ENCODE results near the gene ATP13A2.

Gene ATP13A2

DNA sequence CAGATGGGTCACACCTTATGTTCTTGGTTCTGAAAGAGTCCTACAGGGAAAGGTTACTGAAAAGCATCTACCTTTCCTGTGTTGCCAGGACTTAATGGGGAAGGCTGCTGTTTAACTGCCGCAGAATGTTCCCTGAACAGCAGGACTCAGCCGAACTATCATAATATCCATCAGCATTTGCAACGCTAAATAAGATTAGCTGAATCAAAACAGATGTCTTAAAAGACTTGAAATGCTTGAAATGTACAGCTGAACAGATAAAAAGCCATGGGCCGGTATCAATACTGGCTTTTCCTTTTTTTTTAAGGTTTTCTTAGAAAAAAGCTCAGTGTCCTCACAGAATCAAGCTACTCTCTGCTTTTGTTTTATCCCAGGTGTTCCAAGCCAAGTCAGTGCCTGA, 19.7 kb upstream of the ATP13A2 start:
- DNase-seq (ENCODE audit: low spot score): no peak

DNA sequence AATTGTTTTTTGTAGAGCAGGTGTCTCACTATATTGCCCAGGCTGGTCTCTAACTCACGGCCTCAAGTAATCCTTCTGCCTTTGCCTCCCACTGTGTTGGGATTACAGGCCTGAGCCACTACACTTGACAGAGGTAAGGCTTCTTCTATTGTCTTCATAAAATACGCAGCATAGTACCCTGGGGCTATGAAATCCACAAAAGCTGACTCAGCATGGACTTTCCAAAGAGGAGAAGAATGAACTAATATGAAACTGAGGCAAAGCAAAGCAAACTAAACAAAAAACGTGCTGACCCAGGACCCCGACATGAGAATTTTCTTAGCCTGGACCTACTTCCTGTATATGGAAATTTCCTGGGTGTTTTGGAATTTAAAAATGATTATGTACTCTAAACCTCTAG, 18.5 kb upstream of the ATP13A2 start:
- DNase-seq (ENCODE audit: low spot score): no peak

DNA sequence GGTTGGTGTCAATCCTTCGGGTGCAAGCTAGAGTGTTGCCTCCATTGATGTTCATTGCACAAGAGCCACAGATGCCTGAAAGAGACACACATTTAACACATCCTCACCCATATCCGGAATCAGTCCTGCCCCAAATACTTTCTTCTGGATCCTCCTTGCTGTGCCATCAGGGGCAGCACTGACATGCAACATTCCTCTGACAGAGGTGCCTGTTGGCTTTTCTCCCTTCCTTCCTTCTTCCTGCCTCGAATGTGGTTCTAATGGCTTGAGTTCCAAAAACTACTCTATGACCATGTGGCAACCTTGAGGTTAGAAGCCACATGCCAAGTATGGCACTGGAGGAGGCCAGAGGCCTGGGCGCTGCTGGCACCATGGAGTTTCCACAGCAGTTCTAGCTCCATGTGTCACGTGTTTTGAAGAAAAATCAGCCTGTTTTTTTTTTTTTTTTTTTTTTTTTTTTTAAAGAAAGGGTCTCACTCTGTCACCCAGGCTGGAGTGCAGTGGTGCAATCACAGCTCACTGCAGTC, 17.0 kb upstream of the ATP13A2 start:
- peak; percentile 36 for DNase-seq (ENCODE audit: low spot score)

DNA sequence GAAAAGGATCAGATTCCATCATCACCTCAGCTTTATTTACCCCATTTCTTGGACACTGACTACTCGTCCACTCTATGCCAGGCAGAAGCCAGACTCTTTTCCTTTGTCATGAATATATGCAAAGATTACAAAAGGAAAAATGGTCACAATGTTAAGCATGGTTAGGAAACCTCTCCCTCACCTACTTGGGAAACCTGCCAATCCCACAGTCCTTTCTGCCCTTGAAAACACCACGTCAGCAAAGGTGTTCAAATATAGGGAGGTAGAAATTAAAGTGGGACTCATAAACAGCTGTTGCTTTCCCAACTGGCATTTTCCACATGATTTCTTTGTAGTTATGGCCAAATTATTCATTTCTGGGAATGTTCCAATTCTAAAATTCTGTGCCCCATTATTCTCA, 16.2 kb upstream of the ATP13A2 start:
- DNase-seq (ENCODE audit: low spot score): no peak

DNA sequence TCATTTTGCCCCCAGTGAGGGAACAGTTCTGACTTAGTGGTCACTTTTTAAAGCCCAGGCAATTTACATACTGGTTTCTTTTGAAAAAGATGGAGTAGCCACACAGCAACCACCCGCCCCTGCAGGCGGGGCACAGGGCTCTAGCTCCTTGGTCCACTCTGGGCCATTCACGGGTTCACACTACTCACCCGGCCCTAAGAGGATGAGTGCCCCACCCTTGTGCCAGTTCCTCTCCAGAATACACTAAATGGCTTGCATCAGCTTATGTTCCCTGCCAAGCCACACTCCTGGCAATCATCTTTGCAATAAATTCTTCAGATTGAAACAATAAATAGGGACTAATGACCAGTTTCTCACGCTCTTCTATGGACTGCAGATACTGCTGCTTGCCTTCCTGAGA, 15.7 kb upstream of the ATP13A2 start:
- peak; percentile 64 for DNase-seq (ENCODE audit: low spot score)

DNA sequence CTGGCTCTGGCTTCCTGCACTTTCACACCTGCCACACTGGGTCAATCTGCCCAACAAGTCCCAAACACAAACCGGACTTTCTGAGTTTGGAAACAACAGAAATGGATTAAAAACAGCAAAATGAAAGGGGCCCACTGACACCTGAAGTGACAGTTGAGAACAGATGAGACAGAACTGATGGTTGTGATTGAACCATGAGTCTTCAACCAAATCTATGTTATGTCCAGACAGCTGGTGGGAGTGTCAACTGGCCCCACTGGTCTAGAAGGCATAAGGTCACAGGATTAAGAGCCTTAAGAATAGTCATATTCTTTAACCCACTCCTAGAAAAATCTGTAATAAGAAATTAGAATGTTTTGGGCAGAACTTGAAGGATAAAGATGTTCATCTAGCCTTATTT, 13.0 kb upstream of the ATP13A2 start:
- DNase-seq (ENCODE audit: low spot score): no peak

DNA sequence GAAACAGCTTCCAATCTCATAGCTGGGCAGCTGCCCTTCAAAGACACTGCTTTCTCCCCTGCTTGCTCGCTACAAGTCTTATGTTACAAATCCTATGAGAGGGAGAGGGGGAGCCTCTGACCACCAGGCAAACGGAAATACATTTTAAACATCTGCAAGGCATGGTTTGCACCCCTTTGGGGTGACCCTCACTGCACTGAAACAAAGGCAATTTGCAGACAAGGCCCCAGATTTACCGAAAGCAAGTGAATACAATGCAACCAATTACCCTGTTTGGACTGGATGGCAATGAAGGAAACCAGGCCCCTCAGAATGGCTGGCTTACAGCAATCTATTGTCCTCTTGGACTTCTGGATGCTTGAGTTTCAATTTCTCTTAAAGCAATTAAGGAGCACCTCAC, 11.8 kb upstream of the ATP13A2 start:
- DNase-seq (ENCODE audit: low spot score): no peak

DNA sequence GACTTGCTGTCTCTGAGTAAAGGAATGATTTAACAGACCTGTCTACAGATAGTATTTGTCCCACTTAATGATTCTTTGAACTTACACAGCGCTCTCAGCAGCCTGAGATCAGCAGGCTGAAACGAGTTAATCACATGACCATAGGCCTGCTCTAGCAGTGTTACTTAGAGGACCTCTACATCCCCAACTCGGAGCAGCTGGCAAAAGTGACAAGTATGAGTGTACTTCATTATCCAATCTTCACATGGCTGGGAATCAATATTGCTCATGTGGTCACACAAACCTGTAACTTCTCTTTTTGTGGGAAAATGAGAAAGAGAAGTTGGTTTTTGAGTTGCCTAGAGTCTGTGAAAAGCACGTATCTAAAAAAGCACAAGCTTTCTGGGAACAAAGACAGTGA, 11.4 kb upstream of the ATP13A2 start:
- DNase-seq (ENCODE audit: low spot score): no peak

DNA sequence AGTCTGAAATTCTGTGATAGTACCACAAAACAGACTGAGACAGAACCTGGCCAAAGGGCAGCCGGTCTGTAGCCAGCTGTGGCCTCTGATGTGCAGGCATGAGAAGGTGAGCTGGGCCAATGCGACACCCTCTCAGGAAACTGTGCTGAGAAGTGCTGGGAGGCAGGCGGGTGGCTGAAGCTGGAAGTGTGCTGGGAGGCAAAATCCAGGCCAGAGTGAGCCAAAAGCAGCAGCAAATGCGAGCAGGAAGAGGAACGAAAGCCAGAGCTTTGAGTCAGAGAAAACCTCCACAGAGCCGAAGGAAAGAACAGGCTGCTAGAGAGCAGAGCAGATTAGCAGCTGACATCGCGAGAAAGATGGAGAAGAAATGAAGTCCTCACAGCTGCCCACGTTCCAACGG, 10.2 kb upstream of the ATP13A2 start:
- no peak for DNase-seq (ENCODE audit: low spot score)

DNA sequence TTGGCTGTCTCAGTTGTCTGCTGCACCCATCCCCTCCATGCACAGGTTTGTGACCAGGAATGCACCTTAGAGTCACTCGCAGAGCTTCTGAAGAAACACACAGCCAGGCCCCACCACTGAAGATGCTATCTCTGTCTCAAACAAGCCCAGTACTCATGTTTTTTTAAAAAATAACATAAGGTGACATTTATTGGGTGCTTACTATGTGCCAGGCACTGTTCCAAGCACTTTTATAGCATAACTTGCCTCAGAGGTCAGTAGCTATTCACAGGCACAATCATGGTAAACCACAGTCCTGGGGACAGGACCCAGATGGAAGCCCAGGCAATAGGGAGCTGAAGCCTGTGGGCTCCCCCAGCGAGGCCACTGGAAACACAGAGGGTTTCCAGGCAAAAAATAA, 8.8 kb upstream of the ATP13A2 start:
- DNase-seq (ENCODE audit: low spot score): no peak

DNA sequence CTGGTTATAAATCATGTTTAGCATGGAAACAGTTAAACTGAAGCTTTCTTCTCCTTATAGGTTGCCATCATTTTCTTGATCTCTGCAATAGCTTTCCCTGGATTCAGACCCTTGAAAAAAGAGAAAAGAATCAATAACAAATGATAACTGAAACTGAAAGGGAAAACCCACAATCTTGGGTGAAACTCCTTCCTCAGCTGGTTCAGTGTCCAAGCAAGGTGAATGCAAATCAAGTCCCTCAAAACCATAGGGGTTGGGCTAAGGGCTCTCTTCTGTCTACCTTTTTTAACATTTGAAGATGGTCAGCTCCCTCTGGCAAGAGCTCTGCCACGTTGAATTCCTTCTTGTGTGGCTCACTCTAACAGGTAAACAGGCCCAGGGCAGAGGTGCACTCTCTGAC, 7.1 kb upstream of the ATP13A2 start:
- DNase-seq (ENCODE audit: low spot score): no peak

DNA sequence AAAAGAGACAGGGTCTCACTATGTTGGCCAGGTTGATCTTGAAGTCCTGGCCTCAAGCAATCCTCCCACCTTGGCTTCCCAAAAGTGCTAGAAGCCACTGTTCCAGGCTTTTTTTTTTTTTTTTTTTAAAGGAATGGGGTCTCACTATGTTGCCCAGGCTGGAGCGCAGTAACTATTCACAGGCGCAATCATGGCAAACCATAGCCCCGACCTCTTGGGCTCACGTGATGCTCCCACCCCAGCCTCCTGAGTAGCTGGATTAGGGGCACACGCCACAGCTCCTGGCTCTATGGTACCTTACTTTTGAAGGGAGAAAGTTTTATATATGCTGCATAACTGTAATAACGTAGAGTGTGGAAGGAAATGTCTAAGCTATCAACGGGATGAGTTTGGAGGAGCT, 5.7 kb upstream of the ATP13A2 start:
- no peak for DNase-seq (ENCODE audit: low spot score)

DNA sequence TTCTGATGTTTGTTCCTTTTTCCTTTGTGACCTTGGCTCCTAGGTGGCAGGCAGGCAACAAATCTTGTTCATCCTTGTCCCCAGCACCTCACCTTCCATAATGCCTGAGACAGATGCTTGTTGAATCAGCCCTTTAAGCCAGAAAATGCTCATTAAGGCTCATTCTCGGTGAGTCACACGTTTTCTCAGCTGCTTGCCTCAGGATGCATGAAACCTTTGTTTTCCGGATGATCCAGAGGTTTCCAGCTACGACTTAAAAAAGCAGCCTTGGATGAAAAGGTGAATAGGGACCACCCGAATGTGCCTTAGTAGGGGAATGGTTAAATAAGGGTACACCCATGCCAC, 4.6 kb upstream of the ATP13A2 start:
- peak; percentile 41 for DNase-seq (ENCODE audit: low spot score)

DNA sequence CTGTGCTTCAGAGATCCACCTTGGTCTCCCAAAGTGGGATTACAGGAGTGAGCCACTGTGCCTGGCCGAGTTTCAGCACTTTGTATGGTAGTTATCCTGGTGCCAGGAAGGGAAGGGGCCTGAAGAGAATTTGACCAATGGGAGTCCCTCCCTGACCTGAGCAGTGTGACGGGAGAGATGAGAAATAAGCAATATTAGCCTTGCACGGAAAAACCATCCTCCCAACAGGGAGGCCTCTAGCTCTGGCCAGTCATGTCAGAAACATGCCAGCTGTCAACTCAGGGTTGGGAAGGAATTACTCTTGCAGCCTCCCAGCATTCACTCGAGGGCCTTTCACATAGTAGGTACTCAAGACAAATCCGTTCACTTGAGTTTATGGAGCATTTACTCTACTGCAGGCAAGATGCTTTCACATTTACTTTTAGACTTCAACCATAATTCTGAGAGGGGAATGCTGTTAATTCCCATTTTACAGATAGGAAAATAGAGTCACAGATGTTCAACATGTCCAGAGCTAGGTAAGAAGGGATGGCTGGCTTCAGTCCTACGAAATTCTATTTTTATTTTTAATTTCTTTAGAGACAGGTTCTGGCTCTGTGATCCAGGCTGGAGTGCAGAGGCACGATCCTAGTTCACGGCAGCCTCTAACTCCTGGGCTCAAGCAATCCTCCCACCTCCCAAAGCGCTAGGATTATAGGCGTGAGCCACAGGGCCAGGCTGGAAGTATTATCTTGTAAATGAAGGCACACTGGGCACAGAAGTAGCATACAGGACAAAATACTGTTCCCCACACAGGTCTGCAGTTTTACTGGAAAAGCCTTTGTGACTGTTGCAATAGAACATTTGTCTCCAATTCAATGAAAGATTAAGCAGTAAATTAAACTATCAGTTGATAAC, 3.2 kb upstream of the ATP13A2 start:
- no peak for DNase-seq (ENCODE audit: low spot score)

DNA sequence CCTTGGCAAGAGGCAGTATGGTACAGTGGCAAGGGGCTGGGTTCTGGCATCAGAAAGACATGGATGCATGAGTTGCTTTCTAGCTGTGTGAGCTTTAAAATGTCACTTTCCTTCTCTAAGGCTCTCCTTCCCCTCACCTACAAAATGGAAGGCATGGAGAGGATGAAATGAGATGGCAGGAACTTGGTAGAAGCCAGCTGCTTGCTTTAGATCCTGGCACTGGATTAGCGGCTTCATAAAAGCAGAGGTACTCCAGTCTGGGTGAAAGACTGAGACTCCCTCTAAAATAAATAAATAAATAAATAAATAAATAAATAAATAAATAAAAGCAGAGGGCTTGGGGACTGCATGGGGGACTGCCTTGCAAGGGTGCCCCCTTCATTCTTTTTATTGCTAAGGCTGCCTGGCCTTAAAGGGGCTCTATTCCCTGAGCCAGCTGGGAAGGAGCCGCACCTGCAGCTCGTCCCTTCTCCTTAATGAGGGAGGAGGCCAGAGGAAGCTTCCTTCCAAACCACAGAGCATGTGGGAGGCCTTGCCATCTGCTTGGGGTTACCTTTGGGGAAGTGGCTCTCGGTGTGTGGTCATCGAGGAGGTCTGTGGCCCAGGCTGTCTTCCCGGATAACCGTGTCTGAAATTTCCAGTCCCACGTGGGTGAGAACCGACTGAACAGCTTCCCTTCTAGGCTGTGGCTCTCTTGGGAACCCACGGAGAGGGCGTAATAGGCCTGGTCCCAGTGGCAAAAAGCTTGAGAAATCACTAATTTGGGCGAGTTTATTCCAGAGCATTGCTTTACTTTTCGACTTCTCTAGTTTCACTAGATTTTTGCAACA, 2.0 kb upstream of the ATP13A2 start:
- no peak for DNase-seq (ENCODE audit: low spot score)

DNA sequence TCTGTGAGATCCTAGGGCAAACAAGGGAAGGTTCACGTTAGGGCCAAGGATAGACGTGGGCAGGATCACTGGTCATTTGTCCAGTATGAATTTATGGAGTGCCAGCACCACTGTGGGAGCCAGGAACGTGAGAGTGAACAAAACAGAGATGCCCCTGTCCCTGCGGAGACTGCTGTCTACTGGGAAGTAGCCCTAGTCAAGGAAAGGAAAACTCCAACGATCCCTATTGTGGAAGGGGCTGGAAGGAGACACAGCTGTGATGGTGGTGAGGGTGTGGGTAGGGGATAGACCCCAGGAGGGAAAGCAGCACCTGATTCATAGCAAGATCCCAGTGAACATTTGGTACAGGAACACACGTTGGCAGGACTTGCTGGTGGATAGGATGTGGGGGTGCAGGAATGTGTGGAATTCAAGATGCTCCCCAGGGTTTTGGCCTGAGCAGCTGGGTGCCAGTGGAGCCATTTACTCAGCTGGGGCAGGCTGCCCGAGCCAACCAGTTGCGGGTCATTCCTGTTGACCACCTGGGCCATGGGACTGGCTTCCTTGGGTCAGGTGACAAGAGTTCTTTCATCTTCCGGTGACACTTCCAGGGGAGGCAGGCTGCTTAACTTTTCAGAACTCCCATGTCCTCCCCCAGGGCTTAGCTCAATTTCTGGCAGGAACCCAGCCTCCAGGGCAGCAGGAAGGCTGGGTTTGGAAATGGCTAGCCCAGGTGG, 1.2 kb upstream of the ATP13A2 start:
- peak; percentile 30 for DNase-seq (ENCODE audit: low spot score)

DNA sequence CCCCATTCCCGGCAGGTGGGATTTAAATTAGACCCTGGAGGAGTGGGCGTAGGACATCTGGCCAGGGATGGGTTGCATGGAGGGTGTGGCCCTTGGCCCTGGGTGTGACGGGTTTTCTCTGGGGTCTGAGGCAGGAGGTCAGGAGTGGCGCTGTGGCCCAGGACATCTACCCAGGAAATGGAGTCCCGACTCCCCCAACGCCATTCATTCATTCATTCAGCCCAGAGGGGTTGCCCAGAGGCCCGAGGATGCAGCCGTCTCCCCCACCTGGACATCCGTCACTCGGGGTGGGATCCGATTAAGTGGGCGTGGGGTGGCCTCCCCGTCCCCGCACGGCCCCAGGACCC, 663 bp downstream of the ATP13A2 start:
- no peak for DNase-seq (ENCODE audit: low spot score)

DNA sequence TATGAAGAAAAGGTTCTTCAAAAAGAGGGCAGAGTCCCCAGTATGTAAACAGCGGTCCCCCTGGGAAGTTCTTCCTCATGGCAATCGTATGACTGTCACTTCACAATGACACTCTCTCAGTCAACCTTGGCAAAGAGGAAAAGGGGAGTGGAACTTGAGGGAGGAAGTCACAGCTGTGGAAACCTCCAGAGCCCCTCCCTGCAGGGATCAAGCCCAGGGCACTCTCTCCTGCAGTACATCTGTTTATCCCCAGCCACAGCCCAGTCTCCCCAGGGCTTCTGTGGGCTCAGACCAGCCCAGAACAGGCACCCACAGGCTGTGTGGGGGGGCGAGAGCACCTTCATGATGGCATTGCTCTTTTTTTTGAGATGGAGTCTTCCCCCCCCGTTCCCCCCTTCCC, 2.0 kb downstream of the ATP13A2 start:
- DNase-seq (ENCODE audit: low spot score): no peak

DNA sequence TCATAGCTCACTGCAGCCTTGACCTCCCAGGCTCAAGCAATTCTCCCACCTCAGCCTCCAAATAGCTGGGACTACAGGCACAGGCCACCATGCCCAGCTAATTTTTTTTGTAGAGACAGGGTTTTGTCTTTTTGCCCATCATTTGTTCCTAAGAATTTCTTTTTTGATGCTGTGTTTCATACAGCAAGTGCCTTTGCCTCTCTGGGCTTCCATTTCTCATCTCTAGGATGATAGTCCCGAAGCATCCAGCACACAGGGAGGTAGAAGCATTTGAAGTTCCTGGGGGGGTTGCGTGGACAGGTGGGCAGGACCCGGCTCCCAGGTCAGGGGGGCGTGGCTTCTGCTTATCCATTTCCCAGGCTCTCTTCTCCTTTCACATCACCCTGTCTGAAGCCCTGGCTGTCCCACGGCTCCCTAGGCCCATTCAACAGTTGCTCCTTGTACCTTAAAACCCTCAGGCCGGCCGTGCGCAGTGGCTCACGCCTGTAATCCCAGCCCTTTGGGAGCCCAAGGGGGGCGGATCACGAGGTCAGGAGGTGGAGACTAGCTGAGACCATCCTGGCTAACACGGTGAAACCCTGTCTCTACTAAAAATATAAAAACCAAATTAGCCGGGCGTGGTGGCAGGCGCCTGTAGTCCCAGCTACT, 3.4 kb downstream of the ATP13A2 start:
- DNase-seq (ENCODE audit: low spot score): no peak

DNA sequence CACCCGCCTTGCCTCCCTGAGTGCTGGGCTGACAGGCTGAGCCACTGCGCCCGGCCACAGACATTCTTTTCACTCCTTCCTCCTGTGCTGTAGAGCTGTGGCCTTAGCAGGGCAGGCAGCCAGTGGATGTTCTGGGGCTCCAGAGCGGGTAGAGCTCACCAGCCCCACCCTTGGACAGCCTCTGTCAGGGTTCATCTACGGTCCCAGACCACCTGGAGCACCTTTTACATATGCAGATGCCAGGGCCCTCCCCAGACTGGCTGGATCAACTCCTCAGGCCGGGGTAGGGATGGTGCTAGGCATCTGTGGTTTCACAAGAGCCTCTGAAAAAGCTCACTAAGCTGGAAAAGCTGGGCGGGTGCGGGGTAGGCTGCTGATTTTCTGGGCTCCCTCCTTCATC, 4.6 kb downstream of the ATP13A2 start:
- DNase-seq (ENCODE audit: low spot score): no peak

DNA sequence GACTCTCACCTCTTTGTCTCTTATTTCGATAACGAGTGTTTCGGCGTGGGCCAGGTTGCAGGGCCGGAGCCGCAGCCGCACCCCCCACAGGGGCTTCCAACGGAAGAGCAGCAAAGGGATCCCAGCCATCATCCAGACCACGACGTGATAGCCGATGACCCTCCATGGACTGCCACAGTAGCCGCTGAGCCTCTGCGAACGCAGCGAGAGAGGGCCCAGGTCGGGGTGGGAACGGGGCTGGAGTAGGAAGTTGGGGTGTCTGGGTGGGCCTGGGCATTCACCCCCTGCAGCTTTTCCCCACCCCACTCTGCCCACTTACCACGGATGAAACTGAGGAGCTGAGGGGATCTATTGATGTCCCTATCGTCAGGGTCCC, 6.4 kb downstream of the ATP13A2 start:
- DNase-seq (ENCODE audit: low spot score): no peak

Measured in AG08395 (cell line).